HepG2 (cell line): ENCODE data around the gene FOXK2. TPM values are rescaled to one million over a fixed set of nuclear protein-coding genes. Genes with fewer than 3 reads are reported as not detected.

Source experiments
- ATAC-seq: fragments of 200-7000 bp; cut with Tn5 transposase; 3 replicates; pipeline ENCODE4 v1.9.1; 2020; ENCODE audit warnings: mild to moderate bottlenecking, moderate library complexity
- BruUV-seq: library from RNA; stranded (reverse); fragments of 400-500 nt; replicated peaks from 2 replicates; lab custom pipeline; 2021; lab: Mats Ljungman, UMichigan
- CTCF ChIA-PET: fragments of 300-600 bp; formaldehyde crosslinking; extraction: SDS; loops from one replicate; lab custom pipeline; 2021; ENCODE audit warnings: low total read pairs, inconsistent platforms, low intra/inter-chr PET ratio; lab: Yijun Ruan, JAX
- POLR2A ChIA-PET: fragments of 350-600 bp; sonication (Branson Sonifier 250); formaldehyde crosslinking; loops from one replicate; lab custom pipeline; 2020; ENCODE audit warnings: antibody characterized with exemption, inconsistent platforms; lab: Yijun Ruan, JAX
- DNase-seq: peaks from one replicate; pipeline ENCODE4 v3.0.0-alpha.2; 2015; ENCODE audit warnings: low spot score
- FAIRE-seq: peaks from 3 replicates; lab custom pipeline; 2011; peaks lifted over from hg19 to GRCh38; lab: Jason Lieb, UNC
- H2AFZ ChIP-seq: one replicate; pipeline ENCODE4 v1.6.1; 2011; ENCODE audit warnings: low read length, inconsistent platforms
- H3K27ac ChIP-seq: fragments of 300-600 bp; 3 replicates; pipeline ENCODE4 v1.8.0; 2011; ENCODE audit warnings: mixed run types, mild to moderate bottlenecking, mixed read lengths, low read length, inconsistent platforms; ENCODE audit not compliant: insufficient read depth; ENCODE audit errors: extremely low read length
- H3K27me3 ChIP-seq, 2 experiments: fragments of 200-600 bp in 1 of 2; 2 replicates in 1 of 2; 3 replicates in 1 of 2; pipeline versions ENCODE4 v1.6.0 to v1.8.0; 2011; ENCODE audit warnings: low read length in 2 of 2, mild to moderate bottlenecking in 2 of 2, moderate library complexity in 2 of 2, inconsistent platforms in 1 of 2; ENCODE audit not compliant: insufficient read depth in 2 of 2, control insufficient read depth in 1 of 2
- H3K36me3 ChIP-seq, 2 experiments: fragments of 200-600 bp in 1 of 2; replicated peaks in 1 of 2; 2 replicates in 1 of 2; 3 replicates in 1 of 2; pipeline versions ENCODE4 v1.5.1 to v1.8.0; 2011; ENCODE audit warnings: low read length in 2 of 2, inconsistent platforms in 1 of 2; ENCODE audit not compliant: insufficient read depth in 2 of 2, control insufficient read depth in 1 of 2
- H3K4me1 ChIP-seq: 2 replicates; pipeline ENCODE4 v1.5.1; 2012; ENCODE audit warnings: low read length, inconsistent platforms; ENCODE audit not compliant: insufficient read depth
- H3K4me2 ChIP-seq: 2 replicates; pipeline ENCODE4 v1.6.0; 2011; ENCODE audit warnings: low read depth, low read length, inconsistent platforms
- H3K4me3 ChIP-seq, 3 experiments: fragments of 200-600 bp in 1 of 3; sonication (generic), shearing (Covaris generic) in 1 of 3; replicated peaks in 1 of 3; 2 replicates each; pipeline ENCODE4 v1.5.1; 2011 to 2016; ENCODE audit warnings: low read length in 3 of 3, inconsistent platforms in 2 of 3, low read depth in 2 of 3, mild to moderate bottlenecking in 2 of 3, control low read depth in 1 of 3, mixed read lengths in 1 of 3; ENCODE audit not compliant: insufficient read depth in 1 of 3
- H3K79me2 ChIP-seq: one replicate; pipeline ENCODE4 v1.6.1; 2011; ENCODE audit warnings: low read length, inconsistent platforms; ENCODE audit not compliant: insufficient read depth
- H3K9ac ChIP-seq: 2 replicates; pipeline ENCODE4 v1.6.0; 2011; ENCODE audit warnings: mild to moderate bottlenecking, low read depth, low read length, inconsistent platforms; ENCODE audit not compliant: insufficient read depth
- H3K9me3 ChIP-seq: 2 replicates; pipeline ENCODE4 v1.5.1; 2012; ENCODE audit warnings: mild to moderate bottlenecking, low read length
- H4K20me1 ChIP-seq: 2 replicates; pipeline ENCODE4 v1.6.0; 2011; ENCODE audit warnings: inconsistent platforms, mild to moderate bottlenecking, low read length, moderate library complexity; ENCODE audit not compliant: insufficient read depth
- AHR ChIP-seq: IDR thresholded peaks from 2 replicates; pipeline ENCODE4 v1.6.1; 2018; ENCODE audit warnings: missing genetic modification reagents, missing compliant biosample characterization
- BRF2 ChIP-seq: sonication (generic); formaldehyde crosslinking; IDR thresholded peaks from 2 replicates; pipeline ENCODE4 v1.8.1; 2022; ENCODE audit warnings: mild to moderate bottlenecking, missing genetic modification reagents
- DZIP1 ChIP-seq: sonication (generic); formaldehyde crosslinking; IDR thresholded peaks from 2 replicates; pipeline ENCODE4 v1.5.0; 2020; ENCODE audit warnings: mild to moderate bottlenecking, missing genetic modification reagents
- ETS1 ChIP-seq: sonication (generic); formaldehyde crosslinking; IDR thresholded peaks from 2 replicates; pipeline ENCODE4 v1.4.0; 2020; ENCODE audit warnings: missing genetic modification reagents
- NCOR1 ChIP-seq: fragments of 200-600 bp; sonication (generic); IDR thresholded peaks from 2 replicates; pipeline ENCODE4 v1.7.0; 2017; ENCODE audit warnings: antibody characterized with exemption, low read length, borderline replicate concordance
- RCOR2 ChIP-seq: IDR thresholded peaks from 2 replicates; pipeline ENCODE4 v1.6.1; 2016; ENCODE audit warnings: missing biosample characterization, missing genetic modification reagents
- SOX13 ChIP-seq, 3 experiments: fragments of 450-650 bp in 1 of 3; sonication (generic) in 1 of 3; formaldehyde crosslinking in 1 of 3; IDR thresholded peaks in 2 of 3; conservative IDR thresholded peaks in 1 of 3; 2 replicates each; pipeline versions ENCODE4 v1.5.0 to v1.6.1; 2016 to 2020; ENCODE audit warnings: antibody characterized with exemption in 1 of 3, mild to moderate bottlenecking in 1 of 3, missing compliant biosample characterization in 1 of 3, missing genetic modification reagents in 1 of 3, moderate library complexity in 1 of 3
- TFDP1 ChIP-seq: IDR thresholded peaks from 2 replicates; pipeline ENCODE4 v1.6.1; 2016; ENCODE audit warnings: missing compliant biosample characterization, missing genetic modification reagents, borderline replicate concordance
- ZBTB46 ChIP-seq: sonication (generic); formaldehyde crosslinking; IDR thresholded peaks from 2 replicates; pipeline ENCODE4 v1.4.0; 2020; ENCODE audit warnings: mild to moderate bottlenecking, missing genetic modification reagents, borderline replicate concordance
- ZBTB8A ChIP-seq: sonication (generic); formaldehyde crosslinking; IDR thresholded peaks from 2 replicates; pipeline ENCODE4 v1.4.0; 2020; ENCODE audit warnings: mild to moderate bottlenecking, low read depth, missing genetic modification reagents, borderline replicate concordance
- ZFP36L1 ChIP-seq: sonication (generic); formaldehyde crosslinking; IDR thresholded peaks from 2 replicates; pipeline ENCODE4 v1.8.0; 2022; ENCODE audit warnings: mild to moderate bottlenecking, missing genetic modification reagents, moderate library complexity
- ZNF546 ChIP-seq: sonication (generic); formaldehyde crosslinking; conservative IDR thresholded peaks from 2 replicates; pipeline ENCODE4 v1.8.1; 2023; ENCODE audit warnings: mild to moderate bottlenecking, missing genetic modification reagents
- ZNF598 ChIP-seq: sonication (generic); formaldehyde crosslinking; IDR thresholded peaks from 2 replicates; pipeline ENCODE4 v1.5.1; 2020; ENCODE audit warnings: mild to moderate bottlenecking, missing genetic modification reagents, borderline replicate concordance
- WGBS: methylation state at CpG from one replicate; pipeline ENCODE4 v1.1.6; 2017; ENCODE audit warnings: low lambda C conversion rate; 5-methylcytosine and 5-hydroxymethylcytosine counted together
- in situ Hi-C: cut with HindIII; loops from 2 replicates; pipeline ENCODE4 v1.10.0; 2017; ENCODE audit warnings: low pct_unique_long_range_greater_than_20kb; ENCODE audit not compliant: extremely low pct_ligation_motif_present
- intact Hi-C: fragments of 100-400 bp; cut with micrococcal nuclease; formaldehyde crosslinking; loops from one replicate; pipeline ENCODE4 v1.10.0; 2022; ENCODE audit not compliant: unreplicated experiment
- polyA plus RNA-seq, 8 experiments: library from polyadenylated mRNA; depleted of rRNA in 3 of 8; stranded (reverse) in 7 of 8; unstranded in 1 of 8; fragments of >200 nt; fragmentation: Illumina TruSeq in 4 of 8; extraction: Trizol in 4 of 8; gene quantifications; 2 replicates each; pipeline versions ENCODE4 v1.2.1 to v1.2.3, GENCODE V29; 2011 to 2016; ENCODE audit warnings: low read depth in 4 of 8, missing spikeins in 1 of 8, mixed read lengths in 1 of 8; ENCODE audit not compliant: insufficient read depth in 1 of 8
- total RNA-seq, 5 experiments: library from RNA; depleted of rRNA; stranded (reverse); fragments of >200 nt; fragmentation: Illumina TruSeq; extraction: Trizol; gene quantifications; 2 replicates each; pipeline ENCODE4 v1.2.3, GENCODE V29; 2016; ENCODE audit warnings: low read depth in 1 of 5

Gene FOXK2
- total and polyA plus RNA-seq, 2 of the 13 experiments (the other 11 are each of a cell fraction or from before 2014, with no cell fraction given), result 67.1 to 67.2 TPM

- no peak for TF ChIP-seq DZIP1
These were observed 49.5 kb upstream of the FOXK2 start (continued) for GRCh38 chr17:82470065-82470464.

- POLR2A ChIA-PET, result no interaction called here
- Histone ChIP-seq H2AFZ (no peak overlapping the region), H3K9ac (no peak overlapping the region), H3K27me3 (no peaks in the 10 kb centered on the region), H3K4me1 (peaks cover 5% of the 10 kb centered on the region; the same call in 1 of the 2 replicates), H3K9me3 (no peaks in the 10 kb centered on the region), H4K20me1 (no peaks in the 10 kb centered on the region), H3K4me3 (no peak overlapping the region), H3K79me2 (no peaks in the 10 kb centered on the region), H3K36me3 (peaks cover 22 to 56% of the 10 kb centered on the region in 2 experiments), H3K4me2 (no peak overlapping the region), H3K27ac (no peak overlapping the region)
- CTCF ChIA-PET, result no interaction called here
- FAIRE-seq (no peak), ATAC-seq (no peak), DNase-seq (no peak)
- intact Hi-C loops, result no loop called here
- in situ Hi-C loops, result no loop called here
- TSS peak; percentile 42 for BruUV-seq
- 95% methylated on average over 11 of the region's 11 CpGs for WGBS
- no peak for TF ChIP-seq ZNF546 (CRISPR knock-in tag)
- no peak for TF ChIP-seq ZBTB46 (CRISPR knock-in tag)
- TF ChIP-seq RCOR2 (CRISPR knock-in tag), result no peak
- TF ChIP-seq TFDP1 (CRISPR knock-in tag), result no peak
- no peak for TF ChIP-seq NCOR1
- no peak for TF ChIP-seq AHR (CRISPR knock-in tag)
- no peak for TF ChIP-seq ZNF598 (CRISPR knock-in tag)
- no peak for TF ChIP-seq ETS1 (CRISPR knock-in tag)
- no peak for TF ChIP-seq SOX13 (IDR thresholded peaks at IDR 0.05)
- no peak for TF ChIP-seq SOX13 (CRISPR knock-in tag; conservative IDR thresholded peaks at IDR 0.05 in 1 of 2, IDR thresholded peaks at IDR 0.05 in 1 of 2)
- no peak for TF ChIP-seq ZBTB8A (CRISPR knock-in tag)
- no peak for TF ChIP-seq BRF2
- no peak for TF ChIP-seq ZFP36L1 (CRISPR knock-in tag)
These were observed 45.1 kb upstream of the FOXK2 start for GRCh38 chr17:82474223-82475010.
